IMR-90 (cell line): Measurements from ENCODE around the gene COL23A1. TPM values are rescaled to one million over a fixed set of nuclear protein-coding genes. Genes with fewer than 3 reads are reported as not detected.

Experiments used
- ATAC-seq: fragments of 200-7000 bp; cut with Tn5 transposase; 2 replicates; pipeline ENCODE4 v1.9.1; 2020; ENCODE audit warnings: low read depth, mild to moderate bottlenecking, moderate library complexity
- BruUV-seq: library from RNA; stranded (reverse); fragments of 400-500 nt; replicated peaks from 2 replicates; lab custom pipeline; 2021; lab: Mats Ljungman, UMichigan
- CTCF ChIA-PET: fragments of 300-600 bp; formaldehyde crosslinking; extraction: SDS; loops from one replicate; lab custom pipeline; 2021; ENCODE audit warnings: antibody characterized with exemption; lab: Yijun Ruan, JAX
- POLR2A ChIA-PET: fragments of 300-600 bp; sonication (Branson Sonifier 250); formaldehyde crosslinking; loops from one replicate; lab custom pipeline; 2022; ENCODE audit warnings: antibody characterized with exemption; ENCODE audit not compliant: unreplicated experiment; lab: Charles Lee
- DNase-seq: peaks from one replicate; pipeline ENCODE4 v3.0.0; 2013
- H2AFZ ChIP-seq: replicated peaks from 2 replicates; pipeline ENCODE3; 2013; ENCODE audit warnings: low read length, mild to moderate bottlenecking; ENCODE audit not compliant: poor library complexity
- H2AK5ac ChIP-seq: 2 replicates; pipeline ENCODE4 v1.6.1; 2013; ENCODE audit warnings: low read depth, low read length, inconsistent platforms
- H2AK9ac ChIP-seq: replicated peaks from 2 replicates; pipeline ENCODE3; 2013; ENCODE audit warnings: mild to moderate bottlenecking, low read depth, low read length, moderate library complexity; ENCODE audit not compliant: poor library complexity
- H2BK120ac ChIP-seq: 2 replicates; pipeline ENCODE4 v1.6.1; 2013; ENCODE audit warnings: low read depth, low read length, inconsistent platforms
- H2BK15ac ChIP-seq: 3 replicates; pipeline ENCODE4 v1.6.1; 2013; ENCODE audit warnings: low read depth, low read length, inconsistent platforms
- H2BK20ac ChIP-seq: 2 replicates; pipeline ENCODE4 v1.6.1; 2013; ENCODE audit warnings: low read depth, mild to moderate bottlenecking, inconsistent platforms, low read length, moderate library complexity
- H2BK5ac ChIP-seq: 2 replicates; pipeline ENCODE4 v1.6.1; 2013; ENCODE audit warnings: mild to moderate bottlenecking, low read depth, low read length, inconsistent platforms; ENCODE audit not compliant: poor library complexity, severe bottlenecking
- H3K14ac ChIP-seq: replicated peaks from 2 replicates; pipeline ENCODE4 v1.6.1; 2013; ENCODE audit warnings: low read depth, low read length, inconsistent platforms
- H3K18ac ChIP-seq: 2 replicates; pipeline ENCODE4 v1.6.1; 2013; ENCODE audit warnings: low read depth, low read length, control low read depth
- H3K23ac ChIP-seq: 2 replicates; pipeline ENCODE4 v1.6.1; 2013; ENCODE audit warnings: low read depth, low read length, inconsistent platforms
- H3K27ac ChIP-seq: 2 replicates; pipeline ENCODE4 v1.5.1; 2013; ENCODE audit warnings: mild to moderate bottlenecking, control low read depth, low read length; ENCODE audit not compliant: insufficient read depth
- H3K27me3 ChIP-seq: 2 replicates; pipeline ENCODE4 v1.6.1; 2013; ENCODE audit warnings: low read length; ENCODE audit not compliant: control insufficient read depth, insufficient read depth
- H3K36me3 ChIP-seq: 2 replicates; pipeline ENCODE4 v1.6.1; 2013; ENCODE audit warnings: low read length, mixed read lengths; ENCODE audit not compliant: control insufficient read depth, insufficient read depth
- H3K4ac ChIP-seq: 2 replicates; pipeline ENCODE4 v1.6.1; 2013; ENCODE audit warnings: low read depth, low read length, inconsistent platforms
- H3K4me1 ChIP-seq: 2 replicates; pipeline ENCODE4 v1.6.1; 2013; ENCODE audit warnings: low read length, mixed read lengths; ENCODE audit not compliant: control insufficient read depth, insufficient read depth
- H3K4me2 ChIP-seq: 2 replicates; pipeline ENCODE4 v1.6.1; 2013; ENCODE audit warnings: low read depth, mild to moderate bottlenecking, control low read depth, low read length, moderate library complexity
- H3K4me3 ChIP-seq: 2 replicates; pipeline ENCODE4 v1.5.1; 2013; ENCODE audit warnings: low read depth, mild to moderate bottlenecking, control low read depth, low read length, moderate library complexity; ENCODE audit not compliant: insufficient read depth
- H3K56ac ChIP-seq: 2 replicates; pipeline ENCODE4 v1.6.1; 2013; ENCODE audit warnings: low read length, inconsistent platforms; ENCODE audit not compliant: insufficient read depth; ENCODE audit errors: extremely low read depth
- H3K79me1 ChIP-seq, 2 experiments: 2 replicates each; pipeline ENCODE4 v1.6.1; 2013; ENCODE audit warnings: low read length in 2 of 2, inconsistent platforms in 1 of 2, low read depth in 1 of 2
- H3K9ac ChIP-seq: 2 replicates; pipeline ENCODE4 v1.6.1; 2013; ENCODE audit warnings: low read depth, low read length, control low read depth
- H3K9me1 ChIP-seq: 2 replicates; pipeline ENCODE4 v1.6.1; 2013; ENCODE audit warnings: low read length, inconsistent platforms; ENCODE audit not compliant: insufficient read depth
- H3K9me3 ChIP-seq: 2 replicates; pipeline ENCODE4 v1.6.1; 2013; ENCODE audit warnings: low read length; ENCODE audit not compliant: control insufficient read depth, insufficient read depth
- H4K20me1 ChIP-seq: 2 replicates; pipeline ENCODE4 v1.6.1; 2013; ENCODE audit warnings: low read length, inconsistent platforms; ENCODE audit not compliant: insufficient read depth
- H4K5ac ChIP-seq: 2 replicates; pipeline ENCODE4 v1.6.1; 2013; ENCODE audit warnings: mild to moderate bottlenecking, low read depth, low read length, control low read depth
- H4K8ac ChIP-seq, 2 experiments: 2 replicates each; pipeline ENCODE4 v1.6.1; 2013; ENCODE audit warnings: low read depth in 2 of 2, low read length in 2 of 2, control low read depth in 1 of 2, inconsistent platforms in 1 of 2
- H4K91ac ChIP-seq: 2 replicates; pipeline ENCODE4 v1.6.1; 2013; ENCODE audit warnings: low read depth, low read length, inconsistent platforms; ENCODE audit not compliant: insufficient read depth
- BHLHE40 ChIP-seq: fragments of 150-350 bp; IDR thresholded peaks from 2 replicates; pipeline ENCODE4 v1.6.1; 2016; ENCODE audit warnings: mild to moderate bottlenecking, low read depth, low read length
- CEBPB ChIP-seq: IDR thresholded peaks from 2 replicates; pipeline ENCODE4 v1.6.1; 2012; ENCODE audit warnings: low read depth, low read length, improper control_type of control experiment
- ELK1 ChIP-seq: fragments of 150-350 bp; IDR thresholded peaks from 2 replicates; pipeline ENCODE4 v1.6.1; 2016; ENCODE audit warnings: low read depth, mild to moderate bottlenecking, low read length, moderate library complexity, borderline replicate concordance
- FOS ChIP-seq: fragments of 150-350 bp; IDR thresholded peaks from 2 replicates; pipeline ENCODE4 v1.6.1; 2016; ENCODE audit warnings: low read depth, low read length
- MAZ ChIP-seq: IDR thresholded peaks from 2 replicates; pipeline ENCODE4 v1.6.1; 2012; ENCODE audit warnings: low read depth, mild to moderate bottlenecking, low read length, improper control_type of control experiment, moderate library complexity, borderline replicate concordance
- MXI1 ChIP-seq: IDR thresholded peaks from 2 replicates; pipeline ENCODE4 v1.6.1; 2012; ENCODE audit warnings: low read depth, mild to moderate bottlenecking, low read length, moderate library complexity, borderline replicate concordance
- POLR2A ChIP-seq: IDR thresholded peaks from 2 replicates; pipeline ENCODE4 v1.6.1; 2012; ENCODE audit warnings: mild to moderate bottlenecking, low read depth, low read length
- RAD21 ChIP-seq: IDR thresholded peaks from 2 replicates; pipeline ENCODE4 v1.6.1; 2012; ENCODE audit warnings: low read length, improper control_type of control experiment
- RFX5 ChIP-seq: IDR thresholded peaks from 2 replicates; pipeline ENCODE4 v1.8.0; 2012; ENCODE audit warnings: low read depth, mild to moderate bottlenecking, low read length, moderate library complexity
- SMC3 ChIP-seq: fragments of 150-350 bp; IDR thresholded peaks from 2 replicates; pipeline ENCODE4 v1.6.1; 2016; ENCODE audit warnings: low read depth, mild to moderate bottlenecking, antibody characterized with exemption, low read length, moderate library complexity
- WGBS, 2 experiments: methylation state at CpG; one replicate each; pipeline versions ENCODE4 v1.1.5 to v1.1.7; 2013; ENCODE audit warnings: missing lambda C conversion rate in 2 of 2; ENCODE audit not compliant: insufficient read length in 1 of 2; ENCODE audit errors: extremely low coverage in 2 of 2; 5-methylcytosine and 5-hydroxymethylcytosine counted together
- dilution Hi-C: fragments of 300-500 bp; cut with HindIII; formaldehyde crosslinking; loops from one replicate; pipeline ENCODE4 v1.14.3; 2018; ENCODE audit warnings: low sequenced_read_pairs; ENCODE audit not compliant: unreplicated experiment
- in situ Hi-C: fragments of 300-500 bp; cut with MboI; formaldehyde crosslinking; loops from 3 replicates; pipeline ENCODE4 v1.14.3; 2019; ENCODE audit warnings: low sequenced_read_pairs, inconsistent platforms, mixed read lengths
- intact Hi-C: fragments of 100-400 bp; cut with micrococcal nuclease; formaldehyde crosslinking; loops from 2 replicates; pipeline ENCODE4 v1.10.0; 2022
- polyA plus RNA-seq, 3 experiments: library from polyadenylated mRNA; depleted of rRNA; stranded (reverse); fragments of >200 nt; gene quantifications; 2 replicates each; pipeline ENCODE4 v1.2.3, GENCODE V29; 2012; ENCODE audit warnings: low replicate concordance in 1 of 3
- total RNA-seq: library from RNA; depleted of rRNA; stranded (reverse); fragments of >200 nt; gene quantifications from 2 replicates; pipeline ENCODE4 v1.2.3, GENCODE V29; 2012

Gene COL23A1
- total and polyA plus RNA-seq, 2 of the 4 experiments (the other 2 are of a cell fraction), result not detected

- Histone ChIP-seq H3K4me3 (no peak overlapping the region), H3K4me1 (peaks cover 3% of the 10 kb centered on the region; the same call in 1 of the 2 replicates), H3K27ac (no peak overlapping the region), H3K56ac (no peak overlapping the region), H4K91ac (no peak overlapping the region), H2AFZ (no peak overlapping the region), H3K18ac (no peak overlapping the region), H3K79me1 (no peaks in the 10 kb centered on the region), H3K14ac (no peak overlapping the region), H4K20me1 (no peaks in the 10 kb centered on the region; the same call in 1 of the 2 replicates), H2AK5ac (no peak overlapping the region), H3K9me3 (0 out of 2 replicates have a peak, but pooled peaks cover 2% of the 10 kb centered on the region), H2BK15ac (no peak overlapping the region), H3K9ac (no peak overlapping the region), H2BK20ac (no peak overlapping the region), H2BK5ac (no peak overlapping the region), H2BK120ac (no peak overlapping the region), H3K9me1 (0 out of 2 replicates have a peak, but pooled peaks cover 3% of the 10 kb centered on the region), H4K5ac (no peak overlapping the region), H2AK9ac (no peak overlapping the region), H3K4me2 (no peak overlapping the region), H4K8ac (no peak overlapping the region), H3K27me3 (no peaks in the 10 kb centered on the region), H3K23ac (no peak overlapping the region), H3K36me3 (no peaks in the 10 kb centered on the region), H3K4ac (no peak overlapping the region)
- WGBS, 2 experiments, result 68% methylated on average over 22 of the region's 30 CpGs; no CpG with 5 or more reads in 1 of the 2 experiments
- BruUV-seq, result no TSS peak
- intact Hi-C loops, result no loop called here
- no peak for ATAC-seq
- dilution Hi-C loops, result no loop called here
- TF ChIP-seq CEBPB (no peak), RFX5 (no peak), FOS (no peak), SMC3 (no peak), MXI1 (no peak), ELK1 (no peak), POLR2A (no peak), MAZ (no peak), BHLHE40 (no peak), RAD21 (no peak)
- CTCF ChIA-PET, result no interaction called here
- DNase-seq, result no peak
- POLR2A ChIA-PET, result no interaction called here
- in situ Hi-C loops, result no loop called here
Measured at GRCh38 chr5:178463321-178464155, 126.7 kb downstream of the COL23A1 start.
